K562 (cell line): ENCODE data around the gene ICA1.

ENCODE experiments used
- AFF4 ChIP-seq: sonication (generic); formaldehyde crosslinking; IDR thresholded peaks from 2 replicates; pipeline ENCODE4 v1.8.0; 2023; ENCODE audit warnings: mild to moderate bottlenecking, missing genetic modification reagents
- BACH1 ChIP-seq: fragments of 200-800 bp; sonication (Bioruptor generic); IDR thresholded peaks from 2 replicates; pipeline ENCODE4 v1.6.1; 2016; ENCODE audit warnings: missing genetic modification characterization, missing compliant biosample characterization
- BDP1 ChIP-seq: IDR thresholded peaks from 3 replicates; pipeline ENCODE4 v1.6.1; 2011; ENCODE audit not compliant: insufficient read length, insufficient read depth
- CTCF ChIP-seq, 3 experiments: IDR thresholded peaks in 2 of 3; conservative IDR thresholded peaks in 1 of 3; 2 replicates each; pipeline ENCODE4 v1.5.1; 2011 to 2012; ENCODE audit warnings: low read length in 3 of 3, mild to moderate bottlenecking in 3 of 3, control low read depth in 2 of 3, improper control_type of control experiment in 1 of 3, inconsistent platforms in 1 of 3, low read depth in 1 of 3, mixed read lengths in 1 of 3, moderate library complexity in 1 of 3; ENCODE audit not compliant: insufficient read depth in 2 of 3
- MAX ChIP-seq: sonication (generic); formaldehyde crosslinking; IDR thresholded peaks from 2 replicates; pipeline ENCODE4 v1.9.0; 2022; ENCODE audit warnings: mild to moderate bottlenecking, missing genetic modification reagents
- POLR2A ChIP-seq: fragments of 450-650 bp; conservative IDR thresholded peaks from 2 replicates; pipeline ENCODE4 v1.6.1; 2016
- RBM25 ChIP-seq: fragments of 200-400 bp; formaldehyde crosslinking; IDR thresholded peaks from 2 replicates; pipeline ENCODE4 v1.6.1; 2018; ENCODE audit warnings: low read length, low read depth, moderate library complexity; ENCODE audit not compliant: severe bottlenecking
- TEAD4 ChIP-seq, 2 experiments: sonication (generic) in 1 of 2; formaldehyde crosslinking in 1 of 2; IDR thresholded peaks; 2 replicates each; pipeline versions ENCODE4 v1.6.1 to v1.8.0; 2012 to 2022; ENCODE audit warnings: borderline replicate concordance in 1 of 2, inconsistent platforms in 1 of 2, low read length in 1 of 2, mild to moderate bottlenecking in 1 of 2, missing genetic modification reagents in 1 of 2
- ZNF121 ChIP-seq: sonication (generic); formaldehyde crosslinking; conservative IDR thresholded peaks from 2 replicates; pipeline ENCODE4 v1.8.0; 2022; ENCODE audit warnings: missing genetic modification reagents
- ZNF311 ChIP-seq: fragments of 250-450 bp; sonication (Bioruptor Pico); IDR thresholded peaks from 2 replicates; pipeline ENCODE4 v1.4.0; 2020; ENCODE audit warnings: mild to moderate bottlenecking, moderate library complexity
- ZNF347 ChIP-seq: fragments of 450-650 bp; formaldehyde crosslinking; IDR thresholded peaks from 2 replicates; pipeline ENCODE4 v1.4.0; 2020; ENCODE audit warnings: low read depth, mild to moderate bottlenecking, moderate library complexity

DNA sequence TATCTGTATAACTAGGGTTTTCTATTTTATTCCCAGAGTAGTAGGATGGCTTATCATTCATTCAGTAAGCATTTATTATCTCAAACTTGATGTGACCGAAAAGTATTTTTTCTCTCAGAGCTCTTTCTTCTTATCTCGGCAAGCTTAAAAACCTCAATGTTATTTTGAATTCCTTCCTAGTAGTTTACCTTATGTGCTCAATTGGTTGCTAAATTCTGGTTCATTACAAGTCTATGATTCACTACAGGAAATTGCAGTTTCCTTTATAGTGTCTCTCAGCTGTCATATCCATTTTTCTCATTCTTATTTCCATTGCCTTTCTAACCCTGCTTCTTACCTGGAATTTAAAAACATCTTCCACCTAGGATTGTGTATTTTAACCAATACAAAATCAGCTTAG, 12.6 kb upstream of the ICA1 start:
- TF ChIP-seq BDP1 (no peak), AFF4 (CRISPR knock-in tag) (no peak), BACH1 (tag) (no peak), MAX (CRISPR knock-in tag) (no peak), POLR2A (no peak), ZNF347 (CRISPR knock-in tag) (no peak), TEAD4 (IDR thresholded peaks at IDR 0.05; ENCODE audit: low read length) (no peak), TEAD4 (CRISPR knock-in tag; IDR thresholded peaks at IDR 0.05; ENCODE audit: borderline replicate concordance) (no peak), RBM25 (no peak), ZNF121 (CRISPR knock-in tag) (no peak), ZNF311 (CRISPR knock-in tag) (no peak), CTCF (IDR thresholded peaks at IDR 0.05 in 2 of 3, conservative IDR thresholded peaks at IDR 0.05 in 1 of 3; ENCODE audit: insufficient read depth in 2 of 3, low read depth in 1 of 3, low read length in 3 of 3) (no peak)
